ENCODE data around the gene TMEM51. TPM values are rescaled to one million over a fixed set of nuclear protein-coding genes. Genes with fewer than 3 reads are reported as not detected.
A peak's percentile ranks its signal among the peaks of the same experiment; 100 is the strongest.

Gene TMEM51
- total and polyA plus RNA-seq, 5 donors, result 3.7 to 5.4 (median 4.3) TPM

GRCh38 chr1:15154480-15155036 is 1.0 kb downstream of the TMEM51 start:
- H3K27me3 ChIP-seq (ENCODE audit: control insufficient read depth, insufficient read depth), result no peaks in the 10 kb centered on the region
- no peaks in the 10 kb centered on the region for H3K9me3 ChIP-seq (ENCODE audit: control insufficient read depth, low read length)
- H3K4me1 ChIP-seq (ENCODE audit: control insufficient read depth, insufficient read depth, low read length), result no peaks in the 10 kb centered on the region
- peak; percentile 37 to 71 (median 68) for DNase-seq
- 7% methylated on average over 37 of the region's 37 CpGs for WGBS
- no peak overlapping the region for H3K27ac ChIP-seq (ENCODE audit: low read length)
- intact Hi-C loops (cut with DNase I), result loop anchor here in 3 of 4 donors (5.0 to 10.0 kb wide), 2 partner anchors 118 to 150 kb away; no protein-coding TSS in a partner anchor
- ATAC-seq, result no peak
- peak overlapping the region; percentile 58 for H3K4me3 ChIP-seq (ENCODE audit: low read length)

GRCh38 chr1:15155191-15155590 is 1.6 kb downstream of the TMEM51 start:
- DNase-seq (no peak), ATAC-seq (no peak)
- 89% methylated on average over 5 of the region's 5 CpGs for WGBS
- no peaks in the 10 kb centered on the region for H3K27me3 ChIP-seq (ENCODE audit: control insufficient read depth, insufficient read depth)
- H3K9me3 ChIP-seq (ENCODE audit: control insufficient read depth, low read length), result no peaks in the 10 kb centered on the region
- H3K4me3 ChIP-seq (ENCODE audit: low read length), result no peak overlapping the region
- no peak overlapping the region for H3K27ac ChIP-seq (ENCODE audit: low read length)
- H3K4me1 ChIP-seq (ENCODE audit: control insufficient read depth, insufficient read depth, low read length), result no peaks in the 10 kb centered on the region
- intact Hi-C loops (cut with DNase I), result loop anchor here in 1 of 4 donors (10.0 kb wide), 1 partner anchor 150 kb away; no protein-coding TSS in a partner anchor

- H3K4me3 ChIP-seq (ENCODE audit: low read length), result no peak overlapping the region
- H3K4me1 ChIP-seq (ENCODE audit: control insufficient read depth, insufficient read depth, low read length), result no peaks in the 10 kb centered on the region
- no peak for ATAC-seq
- H3K9me3 ChIP-seq (ENCODE audit: control insufficient read depth, low read length), result no peaks in the 10 kb centered on the region
- H3K27ac ChIP-seq (ENCODE audit: low read length), result no peak overlapping the region
- DNase-seq, result no peak
- no peaks in the 10 kb centered on the region for H3K27me3 ChIP-seq (ENCODE audit: control insufficient read depth, insufficient read depth)
- 55% methylated on average over 11 of the region's 11 CpGs for WGBS
- intact Hi-C loops (cut with DNase I), result loop anchor here in 1 of 4 donors (10.0 kb wide), 1 partner anchor 149 kb away; no protein-coding TSS in a partner anchor
These were observed 2.6 kb downstream of the TMEM51 start for GRCh38 chr1:15155888-15156741.

GRCh38 chr1:15156807-15157380 is 3.3 kb downstream of the TMEM51 start:
- H3K4me3 ChIP-seq (ENCODE audit: low read length), result no peak overlapping the region
- no peaks in the 10 kb centered on the region for H3K27me3 ChIP-seq (ENCODE audit: control insufficient read depth, insufficient read depth)
- no peak for ATAC-seq
- no peaks in the 10 kb centered on the region for H3K4me1 ChIP-seq (ENCODE audit: control insufficient read depth, insufficient read depth, low read length)
- no peaks in the 10 kb centered on the region for H3K9me3 ChIP-seq (ENCODE audit: control insufficient read depth, low read length)
- 82% methylated on average over 9 of the region's 9 CpGs for WGBS
- no peak for DNase-seq
- H3K27ac ChIP-seq (ENCODE audit: low read length), result no peak overlapping the region
- intact Hi-C loops (cut with DNase I), result loop anchor here in 1 of 4 donors (10.0 kb wide), 1 partner anchor 148 kb away; no protein-coding TSS in a partner anchor

- DNase-seq, result no peak
- no peak for ATAC-seq
- Histone ChIP-seq H3K4me3 (ENCODE audit: low read length) (no peak overlapping the region), H3K27me3 (ENCODE audit: control insufficient read depth, insufficient read depth) (no peaks in the 10 kb centered on the region), H3K27ac (ENCODE audit: low read length) (no peak overlapping the region), H3K9me3 (ENCODE audit: control insufficient read depth, low read length) (no peaks in the 10 kb centered on the region), H3K4me1 (ENCODE audit: control insufficient read depth, insufficient read depth, low read length) (no peaks in the 10 kb centered on the region)
- WGBS, result 77% methylated on average over 17 of the region's 17 CpGs
- intact Hi-C loops (cut with DNase I), result loop anchor here in 1 of 4 donors (10.0 kb wide), 1 partner anchor 147 kb away; no protein-coding TSS in a partner anchor
These were observed 4.2 kb downstream of the TMEM51 start for GRCh38 chr1:15157524-15158399.

GRCh38 chr1:15158506-15159165 is 5.1 kb downstream of the TMEM51 start:
- H3K9me3 ChIP-seq (ENCODE audit: control insufficient read depth, low read length), result no peaks in the 10 kb centered on the region
- no peak for ATAC-seq
- no peaks in the 10 kb centered on the region for H3K27me3 ChIP-seq (ENCODE audit: control insufficient read depth, insufficient read depth)
- DNase-seq, result no peak
- no peak overlapping the region for H3K4me3 ChIP-seq (ENCODE audit: low read length)
- intact Hi-C loops (cut with DNase I), result loop anchor here in 1 of 4 donors (10.0 kb wide), 1 partner anchor 146 kb away; no protein-coding TSS in a partner anchor
- 64% methylated on average over 13 of the region's 13 CpGs for WGBS
- no peaks in the 10 kb centered on the region for H3K4me1 ChIP-seq (ENCODE audit: control insufficient read depth, insufficient read depth, low read length)
- no peak overlapping the region for H3K27ac ChIP-seq (ENCODE audit: low read length)

GRCh38 chr1:15159166-15159555 is 5.6 kb downstream of the TMEM51 start:
- H3K27ac ChIP-seq (ENCODE audit: low read length), result no peak overlapping the region
- H3K4me1 ChIP-seq (ENCODE audit: control insufficient read depth, insufficient read depth, low read length), result no peaks in the 10 kb centered on the region
- ATAC-seq (no peak), DNase-seq (no peak)
- intact Hi-C loops (cut with DNase I), result loop anchor here in 1 of 4 donors (10.0 kb wide), 1 partner anchor 146 kb away; no protein-coding TSS in a partner anchor
- no peaks in the 10 kb centered on the region for H3K9me3 ChIP-seq (ENCODE audit: control insufficient read depth, low read length)
- H3K4me3 ChIP-seq (ENCODE audit: low read length), result no peak overlapping the region
- 54% methylated on average over 7 of the region's 7 CpGs for WGBS
- H3K27me3 ChIP-seq (ENCODE audit: control insufficient read depth, insufficient read depth), result no peaks in the 10 kb centered on the region

GRCh38 chr1:15160626-15161025 is 7.1 kb downstream of the TMEM51 start:
- Histone ChIP-seq H3K9me3 (ENCODE audit: control insufficient read depth, low read length) (no peaks in the 10 kb centered on the region), H3K27ac (ENCODE audit: low read length) (no peak overlapping the region), H3K4me1 (ENCODE audit: control insufficient read depth, insufficient read depth, low read length) (no peaks in the 10 kb centered on the region), H3K4me3 (ENCODE audit: low read length) (no peak overlapping the region), H3K27me3 (ENCODE audit: control insufficient read depth, insufficient read depth) (no peaks in the 10 kb centered on the region)
- WGBS, result 63% methylated on average over 8 of the region's 8 CpGs
- DNase-seq (no peak), ATAC-seq (no peak)
- intact Hi-C loops (cut with DNase I), result no loop called here

GRCh38 chr1:15167386-15167785 is 13.8 kb downstream of the TMEM51 start:
- intact Hi-C loops (cut with DNase I), result no loop called here
- H3K9me3 ChIP-seq (ENCODE audit: control insufficient read depth, low read length), result no peaks in the 10 kb centered on the region
- H3K4me1 ChIP-seq (ENCODE audit: control insufficient read depth, insufficient read depth, low read length), result no peaks in the 10 kb centered on the region
- DNase-seq (no peak), ATAC-seq (no peak)
- no peak overlapping the region for H3K4me3 ChIP-seq (ENCODE audit: low read length)
- no peak overlapping the region for H3K27ac ChIP-seq (ENCODE audit: low read length)
- 83% methylated on average over 3 of the region's 3 CpGs for WGBS
- no peaks in the 10 kb centered on the region for H3K27me3 ChIP-seq (ENCODE audit: control insufficient read depth, insufficient read depth)

- DNase-seq, result no peak
- no peak overlapping the region for H3K27ac ChIP-seq (ENCODE audit: low read length)
- intact Hi-C loops (cut with DNase I), result no loop called here
- ATAC-seq, result peak; percentile 50 to 56
- WGBS, result 53% methylated on average over 5 of the region's 5 CpGs
- H3K4me1 ChIP-seq (ENCODE audit: control insufficient read depth, insufficient read depth, low read length), result peaks cover 3% of the 10 kb centered on the region
- no peak overlapping the region for H3K4me3 ChIP-seq (ENCODE audit: low read length)
- no peaks in the 10 kb centered on the region for H3K27me3 ChIP-seq (ENCODE audit: control insufficient read depth, insufficient read depth)
- no peaks in the 10 kb centered on the region for H3K9me3 ChIP-seq (ENCODE audit: control insufficient read depth, low read length)
These were observed 14.9 kb downstream of the TMEM51 start for GRCh38 chr1:15168479-15168878.

All from right cardiac atrium (tissue), 5 donors.